T-helper 17 cell (primary cell): Measurements from ENCODE around the gene SCART1. TPM values are rescaled to one million over a fixed set of nuclear protein-coding genes. Genes with fewer than 3 reads are reported as not detected.

Source experiments
- ATAC-seq: fragments of 150-1000 bp; cut with Tn5 transposase; 2 replicates; pipeline ENCODE4 v1.10.0; 2021; ENCODE audit warnings: mild to moderate bottlenecking, moderate library complexity
- DNase-seq, 3 donors: peaks; one replicate each; pipeline versions ENCODE4 v3.0.0 to v3.0.0-alpha.2; 2020 to 2021
- H3K9me3 ChIP-seq: one replicate; pipeline ENCODE4 v1.7.0; 2013; ENCODE audit warnings: low read length, mild to moderate bottlenecking; ENCODE audit not compliant: control insufficient read depth, poor library complexity, severe bottlenecking
- H3K27ac Mint-ChIP-seq: one replicate; pipeline ENCODE4 v1.8.0; 2022; ENCODE audit warnings: mild to moderate bottlenecking, moderate library complexity, mixed read lengths
- H3K27me3 Mint-ChIP-seq: one replicate; pipeline ENCODE4 v1.8.0; 2022; ENCODE audit warnings: mixed read lengths
- H3K36me3 Mint-ChIP-seq: one replicate; pipeline ENCODE4 v1.8.0; 2022; ENCODE audit warnings: low read depth, mixed read lengths
- H3K4me1 Mint-ChIP-seq: one replicate; pipeline ENCODE4 v1.8.0; 2022; ENCODE audit warnings: mild to moderate bottlenecking, mixed read lengths
- H3K4me3 Mint-ChIP-seq: one replicate; pipeline ENCODE4 v1.8.0; 2022; ENCODE audit warnings: mild to moderate bottlenecking, moderate library complexity, mixed read lengths
- total RNA-seq, 4 donors: library from RNA in 2 of 4; stranded (reverse) in 2 of 4; gene quantifications; one replicate each; pipeline ENCODE4 v1.2.3 and lab custom pipeline; 2022 to 2026

Gene SCART1
- total RNA-seq, 2 donors from 2014 or later = 20.6 to 38.6 TPM

- Mint-ChIP-seq H3K4me3 (peak overlapping the region; percentile 80), H3K27ac (no peak overlapping the region), H3K36me3 (peaks cover 3% of the 10 kb centered on the region), H3K4me1 (peaks cover 22% of the 10 kb centered on the region), H3K27me3 (no peaks in the 10 kb centered on the region)
- DNase-seq (no peak), ATAC-seq (no peak)
- no peaks in the 10 kb centered on the region for H3K9me3 ChIP-seq
These were observed 604 bp downstream of the SCART1 start for GRCh38 chr10:133454204-133454893.

- peak overlapping the region; percentile 80 for H3K4me3 Mint-ChIP-seq
- peaks cover 20% of the 10 kb centered on the region for H3K4me1 Mint-ChIP-seq
- DNase-seq (no peak), ATAC-seq (no peak)
- H3K27me3 Mint-ChIP-seq = no peaks in the 10 kb centered on the region
- H3K36me3 Mint-ChIP-seq = peaks cover 3% of the 10 kb centered on the region
- no peaks in the 10 kb centered on the region for H3K9me3 ChIP-seq
- peak overlapping the region; percentile 47 for H3K27ac Mint-ChIP-seq
These were observed 1.5 kb downstream of the SCART1 start for GRCh38 chr10:133455196-133455595.

- no peaks in the 10 kb centered on the region for H3K9me3 ChIP-seq
- ATAC-seq (no peak), DNase-seq (no peak)
- Mint-ChIP-seq H3K4me3 (peak overlapping the region; percentile 80), H3K36me3 (peaks cover 5% of the 10 kb centered on the region), H3K27ac (peak overlapping the region; percentile 47), H3K27me3 (no peaks in the 10 kb centered on the region), H3K4me1 (peaks cover 20% of the 10 kb centered on the region)
These were observed 1.9 kb downstream of the SCART1 start for GRCh38 chr10:133455611-133456031.

- Mint-ChIP-seq H3K27me3 (no peaks in the 10 kb centered on the region), H3K4me1 (peaks cover 21% of the 10 kb centered on the region), H3K27ac (peak overlapping the region; percentile 47), H3K4me3 (peak overlapping the region; percentile 31), H3K36me3 (peaks cover 6% of the 10 kb centered on the region)
- DNase-seq (no peak), ATAC-seq (no peak)
- no peaks in the 10 kb centered on the region for H3K9me3 ChIP-seq
These were observed 2.6 kb downstream of the SCART1 start for GRCh38 chr10:133456041-133456951.

GRCh38 chr10:133457100-133457841 lies 3.5 kb downstream of the SCART1 start:
- H3K27me3 Mint-ChIP-seq = no peaks in the 10 kb centered on the region
- H3K9me3 ChIP-seq = no peaks in the 10 kb centered on the region
- no peak overlapping the region for H3K4me3 Mint-ChIP-seq
- no peak overlapping the region for H3K27ac Mint-ChIP-seq
- ATAC-seq (no peak), DNase-seq (no peak)
- peaks cover 9% of the 10 kb centered on the region for H3K36me3 Mint-ChIP-seq
- peaks cover 31% of the 10 kb centered on the region for H3K4me1 Mint-ChIP-seq

- Mint-ChIP-seq H3K4me3 (no peak overlapping the region), H3K27me3 (no peaks in the 10 kb centered on the region), H3K27ac (no peak overlapping the region), H3K36me3 (peaks cover 8% of the 10 kb centered on the region), H3K4me1 (peaks cover 29% of the 10 kb centered on the region)
- ATAC-seq (no peak), DNase-seq (no peak)
- no peaks in the 10 kb centered on the region for H3K9me3 ChIP-seq
These were observed 4.4 kb downstream of the SCART1 start for GRCh38 chr10:133458021-133458709.

GRCh38 chr10:133458710-133459453 lies 5.1 kb downstream of the SCART1 start:
- H3K9me3 ChIP-seq = no peaks in the 10 kb centered on the region
- H3K4me1 Mint-ChIP-seq = peaks cover 30% of the 10 kb centered on the region
- no peaks in the 10 kb centered on the region for H3K27me3 Mint-ChIP-seq
- no peak for ATAC-seq
- no peak for DNase-seq
- no peak overlapping the region for H3K4me3 Mint-ChIP-seq
- H3K36me3 Mint-ChIP-seq = peaks cover 7% of the 10 kb centered on the region
- no peak overlapping the region for H3K27ac Mint-ChIP-seq

GRCh38 chr10:133459454-133460207 lies 5.9 kb downstream of the SCART1 start:
- Mint-ChIP-seq H3K4me1 (peaks cover 30% of the 10 kb centered on the region), H3K4me3 (no peak overlapping the region), H3K27ac (no peak overlapping the region), H3K27me3 (no peaks in the 10 kb centered on the region), H3K36me3 (peaks cover 8% of the 10 kb centered on the region)
- DNase-seq (no peak), ATAC-seq (no peak)
- no peaks in the 10 kb centered on the region for H3K9me3 ChIP-seq

GRCh38 chr10:133460208-133460769 lies 6.5 kb downstream of the SCART1 start:
- DNase-seq = no peak
- H3K27me3 Mint-ChIP-seq = no peaks in the 10 kb centered on the region
- peaks cover 29% of the 10 kb centered on the region for H3K4me1 Mint-ChIP-seq
- peaks cover 8% of the 10 kb centered on the region for H3K36me3 Mint-ChIP-seq
- no peaks in the 10 kb centered on the region for H3K9me3 ChIP-seq
- no peak overlapping the region for H3K27ac Mint-ChIP-seq
- H3K4me3 Mint-ChIP-seq = no peak overlapping the region
- no peak for ATAC-seq

- Mint-ChIP-seq H3K4me1 (peaks cover 25% of the 10 kb centered on the region), H3K27ac (peak overlapping the region; percentile 59), H3K36me3 (peaks cover 8% of the 10 kb centered on the region), H3K4me3 (no peak overlapping the region), H3K27me3 (no peaks in the 10 kb centered on the region)
- ATAC-seq = no peak
- H3K9me3 ChIP-seq = no peaks in the 10 kb centered on the region
- DNase-seq = no peak
These were observed 7.3 kb downstream of the SCART1 start for GRCh38 chr10:133461027-133461426.

GRCh38 chr10:133461841-133462240 lies 8.1 kb downstream of the SCART1 start:
- Mint-ChIP-seq H3K4me1 (peaks cover 30% of the 10 kb centered on the region), H3K4me3 (no peak overlapping the region), H3K27me3 (no peaks in the 10 kb centered on the region), H3K36me3 (peaks cover 8% of the 10 kb centered on the region), H3K27ac (peak overlapping the region; percentile 59)
- no peaks in the 10 kb centered on the region for H3K9me3 ChIP-seq
- DNase-seq = no peak
- no peak for ATAC-seq
